Thoracic aorta (tissue), 2 donors: Measurements from ENCODE around the gene ZNRF1. TPM values are rescaled to one million over a fixed set of nuclear protein-coding genes. Genes with fewer than 3 reads are reported as not detected.

Source experiments
- ATAC-seq: fragments of 150-250 bp; one replicate; pipeline ENCODE4 v1.8.0; 2017; ENCODE audit warnings: low read depth; ENCODE audit not compliant: insufficient number of reproducible peaks, low FRiP score
- DNase-seq: peaks from one replicate; pipeline ENCODE4 v3.0.0-alpha.2; 2020; ENCODE audit warnings: low spot score
- H3K27ac ChIP-seq, 2 donors: fragments of 200-600 bp; sonication (generic); 1 replicate in 1 of 2; 2 replicates in 1 of 2; pipeline ENCODE4 v1.5.1; 2016; ENCODE audit warnings: mild to moderate bottlenecking in 2 of 2, moderate library complexity in 2 of 2
- H3K27me3 ChIP-seq: fragments of 200-600 bp; sonication (generic); replicated peaks from 2 replicates; pipeline ENCODE4 v1.6.0; 2016; ENCODE audit warnings: mild to moderate bottlenecking; ENCODE audit not compliant: insufficient read depth
- H3K36me3 ChIP-seq: fragments of 200-600 bp; sonication (generic); one replicate; pipeline ENCODE4 v1.5.1; 2016
- H3K4me1 ChIP-seq, 2 donors: fragments of 200-600 bp; sonication (generic); 1 replicate in 1 of 2; 2 replicates in 1 of 2; pipeline versions ENCODE4 v1.5.1 to v1.6.0; 2016; ENCODE audit warnings: low read depth in 2 of 2, mild to moderate bottlenecking in 1 of 2; ENCODE audit not compliant: control insufficient read depth in 1 of 2
- H3K4me3 ChIP-seq: fragments of 200-600 bp; sonication (generic); 2 replicates; pipeline ENCODE4 v1.5.1; 2016; ENCODE audit warnings: mild to moderate bottlenecking
- H3K9me3 ChIP-seq: fragments of 200-600 bp; sonication (generic); 2 replicates; pipeline ENCODE4 v1.5.1; 2016
- CTCF ChIP-seq: fragments of 200-600 bp; sonication (generic); IDR thresholded peaks from one replicate; pipeline ENCODE4 v1.5.1; 2019; ENCODE audit warnings: antibody characterized with exemption
- total RNA-seq, 2 donors: library from RNA; depleted of rRNA; stranded (reverse); fragments of >200 nt; gene quantifications; one replicate each; pipeline versions ENCODE4 v1.1.0 to v1.2.3, GENCODE V29; 2016

The ZNRF1 gene
- total RNA-seq, 2 donors from 2014 or later: 16.9 to 27.1 TPM

GRCh38 chr16:75131081-75131480 lies 132.3 kb downstream of the ZNRF1 start:
- DNase-seq: no peak
- no peaks in the 10 kb centered on the region for H3K36me3 ChIP-seq
- no peak for ATAC-seq
- no peak for TF ChIP-seq CTCF
- no peak overlapping the region for H3K27ac ChIP-seq
- H3K27me3 ChIP-seq: no peaks in the 10 kb centered on the region
- no peak overlapping the region for H3K4me3 ChIP-seq
- peaks cover 0 to 7% of the 10 kb centered on the region in 2 donors for H3K4me1 ChIP-seq
- no peaks in the 10 kb centered on the region for H3K9me3 ChIP-seq

GRCh38 chr16:75138233-75138632 lies 139.4 kb downstream of the ZNRF1 start:
- no peaks in the 10 kb centered on the region for H3K27me3 ChIP-seq
- H3K36me3 ChIP-seq: no peaks in the 10 kb centered on the region
- no peak for ATAC-seq
- H3K9me3 ChIP-seq: no peaks in the 10 kb centered on the region
- TF ChIP-seq CTCF: no peak
- no peak overlapping the region for H3K27ac ChIP-seq
- no peak overlapping the region for H3K4me3 ChIP-seq
- no peaks in the 10 kb centered on the region for H3K4me1 ChIP-seq
- no peak for DNase-seq

- Histone ChIP-seq H3K36me3 (no peaks in the 10 kb centered on the region), H3K9me3 (no peaks in the 10 kb centered on the region), H3K27me3 (no peaks in the 10 kb centered on the region), H3K4me3 (no peak overlapping the region), H3K4me1 (no peaks in the 10 kb centered on the region), H3K27ac (no peak overlapping the region)
- TF ChIP-seq CTCF: no peak
- no peak for ATAC-seq
- no peak for DNase-seq
Observed at GRCh38 chr16:75138636-75139035, 139.8 kb downstream of the ZNRF1 start.

GRCh38 chr16:75139498-75139897 lies 140.7 kb downstream of the ZNRF1 start:
- Histone ChIP-seq H3K27ac (no peak overlapping the region), H3K9me3 (no peaks in the 10 kb centered on the region), H3K4me1 (no peaks in the 10 kb centered on the region), H3K4me3 (no peak overlapping the region), H3K36me3 (no peaks in the 10 kb centered on the region), H3K27me3 (no peaks in the 10 kb centered on the region)
- TF ChIP-seq CTCF: no peak
- DNase-seq: no peak
- ATAC-seq: no peak

- no peak for DNase-seq
- Histone ChIP-seq H3K27ac (no peak overlapping the region), H3K9me3 (no peaks in the 10 kb centered on the region), H3K36me3 (no peaks in the 10 kb centered on the region), H3K27me3 (no peaks in the 10 kb centered on the region), H3K4me1 (no peaks in the 10 kb centered on the region), H3K4me3 (no peak overlapping the region)
- TF ChIP-seq CTCF: no peak
- ATAC-seq: no peak
Observed at GRCh38 chr16:75143941-75144340, 145.1 kb downstream of the ZNRF1 start.
